H1 (cell line): Measurements from ENCODE around the gene CCDC51. TPM values are rescaled to one million over a fixed set of nuclear protein-coding genes. Genes with fewer than 3 reads are reported as not detected.

Experiments used
- CTCF ChIA-PET: fragments of 300-600 bp; sonication (Branson Sonifier 250); formaldehyde crosslinking; loops from one replicate; lab custom pipeline; 2021; ENCODE audit not compliant: partially characterized antibody; lab: Charles Lee
- POLR2A ChIA-PET: fragments of 300-600 bp; sonication (Branson Sonifier 250); formaldehyde crosslinking; loops from one replicate; lab custom pipeline; 2021; ENCODE audit warnings: inconsistent platforms; ENCODE audit not compliant: partially characterized antibody; lab: Charles Lee
- DNase-seq, 2 experiments: peaks; one replicate each; pipeline versions ENCODE4 v3.0.0 to v3.0.0-alpha.2; 2010 to 2022; ENCODE audit warnings: low spot score in 2 of 2, low read depth in 1 of 2, mixed read lengths in 1 of 2
- FAIRE-seq: peaks from 2 replicates; lab custom pipeline; 2011; peaks lifted over from hg19 to GRCh38; lab: Jason Lieb, UNC
- H2AFZ ChIP-seq: 2 replicates; pipeline ENCODE4 v1.8.1; 2012; ENCODE audit warnings: low read length, inconsistent platforms
- H2AK5ac ChIP-seq: 2 replicates; pipeline ENCODE4 v1.6.1; 2013; ENCODE audit warnings: low read depth, low read length
- H2BK120ac ChIP-seq: replicated peaks from 2 replicates; pipeline ENCODE3; 2013; ENCODE audit warnings: low read depth, low read length, inconsistent platforms
- H2BK12ac ChIP-seq: 2 replicates; pipeline ENCODE4 v1.6.1; 2013; ENCODE audit warnings: low read depth, low read length
- H2BK15ac ChIP-seq: 2 replicates; pipeline ENCODE4 v1.6.1; 2013; ENCODE audit warnings: low read length
- H2BK20ac ChIP-seq: 2 replicates; pipeline ENCODE4 v1.6.1; 2013; ENCODE audit warnings: low read length
- H2BK5ac ChIP-seq: 2 replicates; pipeline ENCODE4 v1.6.1; 2013; ENCODE audit warnings: low read depth, low read length
- H3K14ac ChIP-seq: 2 replicates; pipeline ENCODE4 v1.6.1; 2013; ENCODE audit warnings: inconsistent platforms; ENCODE audit not compliant: insufficient read length
- H3K18ac ChIP-seq: 2 replicates; pipeline ENCODE4 v1.6.1; 2013; ENCODE audit warnings: low read length; ENCODE audit errors: extremely low read depth
- H3K23ac ChIP-seq: 2 replicates; pipeline ENCODE4 v1.6.1; 2013; ENCODE audit warnings: inconsistent platforms; ENCODE audit not compliant: insufficient read length
- H3K23me2 ChIP-seq: 2 replicates; pipeline ENCODE4 v1.6.1; 2013; ENCODE audit warnings: low read depth, low read length
- H3K27ac ChIP-seq: 2 replicates; pipeline ENCODE4 v1.6.1; 2011; ENCODE audit warnings: low read depth, low read length, inconsistent platforms
- H3K27me3 ChIP-seq, 4 experiments: replicated peaks in 1 of 4; 1 replicate in 1 of 4; 2 replicates in 3 of 4; pipeline versions ENCODE4 v1.6.1 to v1.8.1; 2011 to 2013; ENCODE audit warnings: low read length in 3 of 4, mild to moderate bottlenecking in 3 of 4, inconsistent platforms in 2 of 4, mixed read lengths in 2 of 4, moderate library complexity in 1 of 4; ENCODE audit not compliant: control insufficient read depth in 3 of 4, insufficient read depth in 3 of 4; ENCODE audit errors: extremely low read depth in 1 of 4
- H3K36me3 ChIP-seq, 4 experiments: 2 replicates each; pipeline versions ENCODE4 v1.6.1 to v1.8.1; 2011 to 2013; ENCODE audit warnings: mild to moderate bottlenecking in 4 of 4, low read length in 3 of 4, moderate library complexity in 2 of 4, control low read depth in 1 of 4, inconsistent platforms in 1 of 4; ENCODE audit not compliant: insufficient read depth in 4 of 4, control insufficient read depth in 2 of 4
- H3K4ac ChIP-seq: replicated peaks from 2 replicates; pipeline ENCODE3; 2013; ENCODE audit warnings: low read length, low read depth, mixed read lengths, inconsistent platforms; ENCODE audit not compliant: insufficient read length
- H3K4me1 ChIP-seq, 4 experiments: replicated peaks in 1 of 4; 1 replicate in 1 of 4; 2 replicates in 3 of 4; pipeline versions ENCODE4 v1.6.1 to v1.8.1; 2011 to 2013; ENCODE audit warnings: low read length in 3 of 4, inconsistent platforms in 2 of 4, mixed read lengths in 1 of 4; ENCODE audit not compliant: insufficient read depth in 4 of 4, control insufficient read depth in 3 of 4
- H3K4me2 ChIP-seq, 2 experiments: 2 replicates each; pipeline versions ENCODE4 v1.6.1 to v1.8.1; 2011 to 2013; ENCODE audit warnings: low read depth in 2 of 2, low read length in 2 of 2, control low read depth in 1 of 2, inconsistent platforms in 1 of 2, mild to moderate bottlenecking in 1 of 2; ENCODE audit not compliant: insufficient read depth in 1 of 2
- H3K4me3 ChIP-seq, 4 experiments: fragments of 200-600, 300-600 bp in 1 of 4; sonication (generic), shearing (Covaris generic), sonication (Bioruptor Twin) in 1 of 4; 2 replicates each; pipeline versions ENCODE4 v1.5.1 to v1.8.1; 2011 to 2016; ENCODE audit warnings: low read length in 4 of 4, low read depth in 3 of 4, control low read depth in 2 of 4, inconsistent platforms in 2 of 4, mild to moderate bottlenecking in 2 of 4, mixed read lengths in 1 of 4, moderate library complexity in 1 of 4; ENCODE audit not compliant: insufficient read depth in 2 of 4; ENCODE audit errors: extremely low read depth in 1 of 4
- H3K56ac ChIP-seq: replicated peaks from 2 replicates; pipeline ENCODE3; 2013; ENCODE audit warnings: low read depth, mild to moderate bottlenecking, mixed read lengths, low read length, inconsistent platforms; ENCODE audit not compliant: insufficient read length
- H3K79me1 ChIP-seq: 2 replicates; pipeline ENCODE4 v1.6.1; 2013; ENCODE audit warnings: low read depth, low read length, control low read depth
- H3K79me2 ChIP-seq, 2 experiments: 2 replicates each; pipeline versions ENCODE4 v1.6.1 to v1.8.1; 2012 to 2013; ENCODE audit warnings: low read length in 2 of 2, mild to moderate bottlenecking in 2 of 2, inconsistent platforms in 1 of 2; ENCODE audit not compliant: insufficient read depth in 2 of 2, control insufficient read depth in 1 of 2
- H3K9ac ChIP-seq, 4 experiments: replicated peaks in 1 of 4; 1 replicate in 1 of 4; 2 replicates in 3 of 4; pipeline versions ENCODE4 v1.6.1 to v1.8.1; 2011 to 2013; ENCODE audit warnings: low read depth in 3 of 4, low read length in 3 of 4, control low read depth in 2 of 4, mild to moderate bottlenecking in 2 of 4, moderate library complexity in 2 of 4, inconsistent platforms in 1 of 4; ENCODE audit errors: extremely low read depth in 1 of 4
- H3K9me3 ChIP-seq, 2 experiments: 2 replicates each; pipeline versions ENCODE4 v1.6.1 to v1.8.1; 2012 to 2013; ENCODE audit warnings: mild to moderate bottlenecking in 2 of 2, moderate library complexity in 2 of 2, control low read depth in 1 of 2, inconsistent platforms in 1 of 2, low read depth in 1 of 2, low read length in 1 of 2, mixed read lengths in 1 of 2; ENCODE audit not compliant: insufficient read depth in 2 of 2
- H4K20me1 ChIP-seq, 2 experiments: replicated peaks in 1 of 2; 2 replicates each; pipeline versions ENCODE3 to v1.8.1; 2011 to 2013; ENCODE audit warnings: inconsistent platforms in 2 of 2, low read length in 2 of 2, mild to moderate bottlenecking in 1 of 2; ENCODE audit not compliant: insufficient read depth in 2 of 2, control insufficient read depth in 1 of 2
- H4K5ac ChIP-seq: 2 replicates; pipeline ENCODE4 v1.6.1; 2013; ENCODE audit warnings: low read length, low read depth, mixed read lengths, inconsistent platforms; ENCODE audit not compliant: insufficient read length
- H4K8ac ChIP-seq: 2 replicates; pipeline ENCODE4 v1.8.0; 2013; ENCODE audit warnings: mild to moderate bottlenecking, moderate library complexity, low read length, inconsistent platforms; ENCODE audit not compliant: insufficient read depth; ENCODE audit errors: extremely low read depth
- H4K91ac ChIP-seq: replicated peaks from 2 replicates; pipeline ENCODE3; 2013; ENCODE audit warnings: low read length, mixed read lengths, inconsistent platforms; ENCODE audit not compliant: insufficient read length
- CBX8 ChIP-seq: fragments of 300-800, 300-1000 bp; sonication (generic); IDR thresholded peaks from 2 replicates; pipeline ENCODE4 v1.7.1; 2016; ENCODE audit warnings: low read depth, low read length, borderline replicate concordance
- GTF2F1 ChIP-seq: IDR thresholded peaks from 2 replicates; pipeline ENCODE4 v1.6.1; 2012; ENCODE audit warnings: low read depth, low read length, improper control_type of control experiment, borderline replicate concordance
- JUN ChIP-seq: IDR thresholded peaks from 2 replicates; pipeline ENCODE4 v1.6.1; 2011; ENCODE audit warnings: low read depth, mild to moderate bottlenecking, improper control_type of control experiment, low read length
- KDM1A ChIP-seq: fragments of 200-600, 300-600 bp; sonication (generic); IDR thresholded peaks from 2 replicates; pipeline ENCODE4 v1.7.1; 2016; ENCODE audit warnings: mild to moderate bottlenecking, low read length, borderline replicate concordance
- KDM4A ChIP-seq: IDR thresholded peaks from one replicate; pipeline ENCODE4 v1.7.1; 2012; ENCODE audit warnings: low read depth, mild to moderate bottlenecking, moderate library complexity, low read length, inconsistent platforms; ENCODE audit not compliant: severe bottlenecking
- MAFK ChIP-seq: IDR thresholded peaks from 2 replicates; pipeline ENCODE4 v1.6.1; 2012; ENCODE audit warnings: low read depth, mild to moderate bottlenecking, improper control_type of control experiment, low read length
- PHF8 ChIP-seq: fragments of 200-600 bp; sonication (generic); conservative IDR thresholded peaks from 2 replicates; pipeline ENCODE4 v1.7.1; 2012; ENCODE audit warnings: low read depth, mild to moderate bottlenecking, inconsistent platforms, low read length, moderate library complexity
- RBBP5 ChIP-seq: IDR thresholded peaks from 2 replicates; pipeline ENCODE4 v1.7.1; 2012; ENCODE audit warnings: low read depth, mild to moderate bottlenecking, inconsistent platforms, low read length, moderate library complexity, borderline replicate concordance
- SIRT6 ChIP-seq: IDR thresholded peaks from one replicate; pipeline ENCODE4 v1.7.1; 2012; ENCODE audit warnings: low read length, inconsistent platforms
- SP4 ChIP-seq: IDR thresholded peaks from 2 replicates; pipeline ENCODE4 v1.6.1; 2012; ENCODE audit warnings: low read length, inconsistent platforms
- SUZ12 ChIP-seq: fragments of 200-600 bp; sonication (generic); IDR thresholded peaks from 2 replicates; pipeline ENCODE4 v1.6.1; 2012; ENCODE audit warnings: mild to moderate bottlenecking, inconsistent platforms, low read length, moderate library complexity, mixed read lengths
- ZNF274 ChIP-seq: IDR thresholded peaks from 2 replicates; pipeline ENCODE4 v1.7.0; 2012; ENCODE audit warnings: low read length, borderline replicate concordance; ENCODE audit errors: extremely low read depth
- WGBS, 2 experiments: shearing (Covaris generic) in 1 of 2; methylation state at CpG; one replicate each; pipeline versions ENCODE4 v1.1.6 to v1.1.7; 2013 to 2015; ENCODE audit warnings: low lambda C conversion rate in 2 of 2, mixed read lengths in 2 of 2, inconsistent platforms in 1 of 2, low coverage in 1 of 2, missing lambda C conversion rate in 1 of 2; ENCODE audit not compliant: insufficient replicate concordance in 2 of 2, insufficient coverage in 1 of 2, insufficient read length in 1 of 2; ENCODE audit errors: extremely low coverage in 1 of 2, missing lambda C conversion rate in 1 of 2; 5-methylcytosine and 5-hydroxymethylcytosine counted together
- polyA plus RNA-seq, 7 experiments: library from polyadenylated mRNA; depleted of rRNA in 3 of 7; stranded (reverse) in 5 of 7; unstranded in 2 of 7; fragments of >200 nt in 5 of 7; fragments of 200-250 nt in 2 of 7; gene quantifications; 1 replicate in 5 of 7; 2 replicates in 1 of 7; 4 replicates in 1 of 7; pipeline versions ENCODE4 v1.2.1 to v1.2.3, GENCODE V29; 2011 to 2013; ENCODE audit warnings: missing spikeins in 2 of 7, mixed read lengths in 2 of 7
- total RNA-seq: library from RNA; stranded (reverse); fragmentation: NEBNext Ultra II Directional; extraction: Animal tissue kit (Norgen Biotek cat#: 25700); gene quantifications from 2 replicates; pipeline ENCODE4 v1.2.1, GENCODE V29; 2021

The CCDC51 gene
- total and polyA plus RNA-seq, 2 of the 8 experiments (the other 6 are each of a cell fraction or from before 2014, with no cell fraction given) = 21.3 to 21.4 TPM

- Histone ChIP-seq H3K9me3 (no peaks in the 10 kb centered on the region), H2AK5ac (no peak overlapping the region), H3K4ac (no peak overlapping the region), H4K5ac (no peak overlapping the region), H3K14ac (no peak overlapping the region), H3K79me2 (no peaks in the 10 kb centered on the region), H4K91ac (no peak overlapping the region), H3K9ac (no peak overlapping the region), H3K23me2 (no peaks in the 10 kb centered on the region), H3K4me3 (no peak overlapping the region), H3K27me3 (no peaks in the 10 kb centered on the region), H3K18ac (no peak overlapping the region), H2BK12ac (no peak overlapping the region), H3K4me2 (no peak overlapping the region), H2BK15ac (no peak overlapping the region), H2BK5ac (no peak overlapping the region), H4K20me1 (peaks cover 5 to 20% of the 10 kb centered on the region in 2 experiments), H3K4me1 (no peaks in the 10 kb centered on the region), H3K79me1 (no peaks in the 10 kb centered on the region), H2AFZ (no peak overlapping the region), H3K56ac (no peak overlapping the region), H2BK20ac (no peak overlapping the region), H3K27ac (no peak overlapping the region), H3K23ac (no peak overlapping the region), H4K8ac (no peak overlapping the region; the same call in 1 of the 2 replicates), H3K36me3 (peaks cover 31 to 60% (median 54%) of the 10 kb centered on the region in 4 experiments), H2BK120ac (no peak overlapping the region)
- WGBS, 2 experiments = 92% methylated on average over 19 of the region's 21 CpGs; no CpG with 5 or more reads in 1 of the 2 experiments
- POLR2A ChIA-PET = interaction anchor here (0.5 to 20.2 kb wide), 3 partner anchors 18 to 81 kb away, joined by 3 to 650 read pairs (median 4); partner anchors contain the start of gene PLXNB1
- DNase-seq (no peak), FAIRE-seq (no peak)
- CTCF ChIA-PET = interaction anchor here (1.0 to 9.2 kb wide), 5 partner anchors 17 to 213 kb away, joined by 3 to 220 read pairs (median 8); no protein-coding TSS in a partner anchor
- TF ChIP-seq SUZ12 (no peak), GTF2F1 (no peak), CBX8 (no peak), SIRT6 (no peak), RBBP5 (no peak), PHF8 (no peak), SP4 (no peak), ZNF274 (no peak), KDM4A (no peak), MAFK (no peak), JUN (no peak), KDM1A (no peak)
Observed at GRCh38 chr3:48404440-48405342, 35.2 kb downstream of the CCDC51 start.
